HL-60/S4 treated with retinoic acid at 250 ng/mL for 4 days and 3 days (cell line): ENCODE results near the gene ARSG.

ENCODE experiments used
- in situ Hi-C: fragments of 300-500 bp; cut with MboI; formaldehyde crosslinking; loops from 2 replicates; pipeline ENCODE4 v1.7.0; 2022; ENCODE audit warnings: low sequenced_read_pairs

The ARSG gene

GRCh38 chr17:68462381-68463210 is 171.3 kb downstream of the ARSG start:
- in situ Hi-C loops, result no loop called here

- in situ Hi-C loops, result no loop called here
Measured at GRCh38 chr17:68463211-68464019, 172.1 kb downstream of the ARSG start.

GRCh38 chr17:68468334-68468733 is 177.0 kb downstream of the ARSG start:
- in situ Hi-C loops, result no loop called here

DNA sequence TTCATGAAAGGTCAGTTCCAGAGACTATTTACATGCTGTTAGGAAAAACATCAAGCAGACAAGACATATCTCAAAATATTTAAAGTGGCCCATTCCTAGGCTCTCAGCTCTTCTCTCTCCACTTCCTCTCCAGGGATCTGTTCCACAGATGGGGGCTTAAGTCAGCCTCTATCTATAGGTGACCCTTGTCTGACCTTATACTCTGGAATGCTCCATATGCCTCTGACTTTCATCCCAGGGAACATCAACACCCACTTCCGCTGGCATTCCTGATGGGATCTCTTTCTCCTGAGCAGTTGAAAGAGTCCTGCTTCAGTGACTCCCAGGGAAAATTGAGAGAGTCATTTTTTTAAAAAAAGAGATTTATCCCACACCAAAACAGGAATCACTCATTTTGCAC is 177.5 kb downstream of the ARSG start:
- in situ Hi-C loops, result no loop called here
